HL-60/S4 treated with phorbol 12-myristate 13-acetate at 8.2 ng/mL for 4 days and 3 days (cell line): ENCODE results near the gene EVA1A.

Experiments
- in situ Hi-C: fragments of 300-500 bp; cut with MboI; formaldehyde crosslinking; loops from 2 replicates; pipeline ENCODE4 v1.15.0; 2022; ENCODE audit warnings: low sequenced_read_pairs

EVA1A gene

DNA sequence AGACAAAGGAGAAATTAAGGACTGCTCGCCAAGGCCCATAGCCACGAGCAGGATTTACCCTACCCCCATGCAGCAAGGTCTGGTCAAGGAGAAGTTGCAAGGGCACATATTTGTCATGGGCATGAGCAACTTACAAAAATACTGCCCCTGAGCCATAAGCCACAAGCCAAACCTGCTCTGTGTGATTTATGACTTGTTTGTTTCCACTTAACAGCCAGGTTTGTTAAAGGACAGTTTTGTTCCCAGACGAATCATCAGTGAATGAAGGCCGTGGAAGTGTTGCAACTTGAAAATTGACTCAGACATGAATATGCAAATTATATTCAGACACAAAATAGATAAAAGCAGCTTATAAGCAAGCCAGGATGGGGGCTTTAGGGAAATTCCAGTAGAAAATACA, 31.3 kb upstream of the EVA1A start:
- in situ Hi-C loops: no loop called here

DNA sequence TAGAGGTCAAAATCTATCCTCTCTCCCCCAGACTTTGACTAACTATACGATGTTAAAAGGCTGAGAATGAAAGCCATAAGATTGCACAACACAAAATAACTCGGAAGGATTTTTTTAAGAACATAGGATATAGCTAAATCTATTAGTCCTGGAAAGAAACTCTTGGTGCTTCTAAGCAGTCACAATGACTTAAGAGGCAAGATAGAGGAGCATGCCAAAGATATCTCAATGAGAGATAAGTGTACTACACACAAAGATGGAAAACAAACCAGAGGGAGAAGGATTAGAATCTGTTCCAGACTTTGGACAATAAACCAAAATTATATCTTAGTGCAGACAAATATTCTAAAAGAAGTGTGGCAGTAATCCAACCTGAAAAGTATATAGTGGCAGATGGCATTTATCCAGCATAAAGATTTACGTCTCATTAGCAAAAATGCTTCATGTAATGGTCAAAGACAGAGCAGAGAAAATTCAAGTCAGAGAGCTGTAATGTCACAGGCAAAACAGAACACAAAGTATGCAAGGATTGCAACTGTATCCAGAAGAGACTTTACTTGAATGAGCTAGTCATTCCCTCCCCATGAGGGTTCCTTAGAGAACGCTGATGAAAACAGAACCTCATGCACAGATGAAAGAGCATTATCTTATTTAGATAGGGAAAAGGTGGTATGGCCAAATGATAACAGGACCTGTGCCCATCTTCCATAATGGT, 28.8 kb upstream of the EVA1A start:
- in situ Hi-C loops: no loop called here

DNA sequence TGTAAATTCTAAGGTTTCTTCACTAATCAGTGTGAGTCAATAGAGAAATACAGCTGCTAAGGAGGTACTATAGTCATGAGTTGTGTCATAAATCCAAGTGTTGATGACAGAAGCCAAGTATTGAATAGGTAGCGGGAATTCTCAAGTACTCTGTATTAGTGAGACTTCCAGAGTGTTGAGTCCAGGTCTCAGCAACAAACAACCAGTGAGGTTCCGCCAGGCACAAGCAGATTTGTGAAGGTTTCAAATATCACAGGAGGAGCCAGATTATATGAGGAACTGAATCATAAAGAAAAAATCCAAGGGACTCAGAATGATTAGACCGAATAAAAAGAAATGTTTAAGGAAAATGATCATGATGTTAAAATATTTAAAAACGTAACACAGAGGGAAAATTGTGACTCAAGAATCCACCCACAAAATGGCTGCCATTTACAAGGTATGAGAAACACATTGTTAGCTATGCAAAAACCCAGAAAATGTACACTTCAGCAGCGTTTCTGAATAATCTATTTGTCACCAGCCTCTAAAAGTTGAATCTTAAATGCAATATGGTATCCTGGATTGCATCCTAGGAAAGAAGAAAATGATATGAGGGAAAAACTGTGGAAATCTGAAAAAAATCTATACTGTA, 27.3 kb upstream of the EVA1A start:
- in situ Hi-C loops: no loop called here

DNA sequence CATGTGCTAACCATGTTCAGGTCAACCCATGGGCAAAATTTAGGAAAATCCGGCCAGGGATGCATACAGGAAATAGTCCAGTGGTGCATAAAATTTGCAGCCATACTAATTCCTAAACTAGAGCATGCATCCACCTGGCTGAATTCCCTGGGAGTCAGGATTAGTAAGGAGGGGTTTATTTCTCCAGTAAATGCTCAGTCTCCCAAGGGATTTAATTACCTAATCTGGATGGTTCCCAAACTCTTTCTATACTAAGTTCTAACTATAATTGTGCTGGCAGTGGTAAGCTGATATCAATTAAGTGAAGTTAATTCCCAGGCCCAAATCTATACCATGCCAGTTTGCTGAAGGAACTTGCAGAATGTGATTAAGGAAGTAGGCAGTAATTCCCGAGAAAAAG, 26.2 kb upstream of the EVA1A start:
- in situ Hi-C loops: no loop called here

DNA sequence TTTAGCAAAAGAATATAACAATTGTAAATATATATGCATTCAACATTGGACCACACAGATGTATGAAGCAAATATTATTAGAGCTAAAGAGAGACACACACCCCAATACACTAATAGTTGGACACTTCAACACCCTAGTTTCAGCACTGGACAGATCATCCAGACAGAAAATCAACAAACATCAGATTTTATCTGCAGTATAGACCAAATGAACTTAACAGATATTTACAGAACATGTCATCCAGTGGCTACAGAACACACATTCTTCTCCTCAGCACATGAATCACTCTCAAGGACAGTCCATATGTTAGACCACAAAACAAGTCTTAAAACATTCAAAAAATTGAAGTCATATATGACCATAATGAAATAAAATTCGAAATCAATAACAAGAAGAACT, 22.1 kb upstream of the EVA1A start:
- in situ Hi-C loops: no loop called here

DNA sequence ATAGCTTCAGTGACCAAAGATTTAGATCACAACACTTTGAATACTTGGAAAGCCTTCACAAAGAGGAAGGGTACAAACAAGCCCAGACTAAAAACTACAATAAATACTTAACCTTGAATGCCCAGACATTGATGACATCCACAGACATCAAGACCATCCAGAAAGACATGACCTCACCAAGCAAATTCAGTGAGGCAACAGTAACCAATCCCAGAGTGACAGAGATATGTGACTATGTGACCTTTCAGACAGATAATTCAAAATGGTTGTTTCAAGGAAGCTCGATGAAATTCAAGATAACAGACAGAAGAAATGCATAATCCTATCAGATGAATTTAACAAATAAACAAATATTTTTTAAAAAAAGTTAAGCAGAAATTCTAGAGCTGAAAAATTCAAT, 19.9 kb upstream of the EVA1A start:
- in situ Hi-C loops: no loop called here

DNA sequence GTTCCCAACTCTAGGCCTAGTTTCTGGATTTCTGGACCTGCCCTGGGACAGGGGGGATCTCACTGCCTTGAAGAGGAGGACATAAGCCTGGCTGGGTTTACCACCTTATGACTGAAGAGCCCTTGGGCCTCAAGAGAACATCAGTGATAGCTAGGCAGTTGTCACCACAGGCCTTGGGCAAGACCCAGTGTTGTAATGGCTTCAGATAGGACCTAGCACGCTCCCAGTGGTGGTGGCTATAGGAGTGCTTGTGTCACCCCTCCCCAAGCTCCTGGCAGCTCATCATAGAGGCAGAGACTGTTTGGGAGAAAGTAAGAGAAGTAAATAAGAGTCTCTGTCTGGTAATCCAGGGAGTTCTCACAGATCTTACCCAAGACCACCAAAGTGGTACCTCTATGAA, 19.4 kb upstream of the EVA1A start:
- in situ Hi-C loops: no loop called here

DNA sequence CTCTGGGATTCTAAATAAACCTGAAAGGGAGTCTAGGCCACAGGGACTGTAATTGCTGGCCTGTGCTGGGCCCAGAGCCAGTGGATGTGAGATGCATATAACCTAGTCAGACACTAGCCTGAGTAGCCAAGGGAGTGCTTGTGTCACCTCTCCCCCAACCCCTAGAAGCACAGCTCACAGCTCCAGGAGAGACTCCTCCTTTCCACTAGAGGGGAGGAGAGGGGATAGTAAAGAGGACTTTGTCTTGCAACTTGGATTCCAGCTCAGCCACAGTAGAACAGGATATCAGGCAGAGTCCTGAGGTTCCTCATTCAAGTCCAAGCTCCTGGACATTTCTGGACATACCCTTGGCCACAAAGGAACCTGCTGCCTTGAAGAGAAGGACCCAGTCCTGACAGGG, 18.4 kb upstream of the EVA1A start:
- in situ Hi-C loops: no loop called here

DNA sequence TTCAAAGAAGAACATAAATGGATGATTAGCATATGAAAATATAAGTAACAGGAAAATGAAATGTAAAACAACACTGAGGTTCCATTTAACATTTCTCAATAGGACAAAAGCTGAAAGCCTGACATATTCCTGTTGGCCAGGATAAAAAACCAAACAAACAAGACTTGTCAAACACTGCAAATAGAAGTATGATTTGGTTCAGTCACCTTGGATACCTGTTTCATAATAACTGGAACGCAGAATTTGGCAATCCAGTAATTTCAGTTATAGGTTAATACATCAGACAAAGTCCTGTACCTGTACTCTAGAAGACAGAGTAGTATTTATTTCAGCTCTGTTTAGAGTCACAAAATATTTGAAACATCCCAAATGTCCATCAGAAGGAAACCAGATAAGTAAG, 16.5 kb upstream of the EVA1A start:
- in situ Hi-C loops: no loop called here

DNA sequence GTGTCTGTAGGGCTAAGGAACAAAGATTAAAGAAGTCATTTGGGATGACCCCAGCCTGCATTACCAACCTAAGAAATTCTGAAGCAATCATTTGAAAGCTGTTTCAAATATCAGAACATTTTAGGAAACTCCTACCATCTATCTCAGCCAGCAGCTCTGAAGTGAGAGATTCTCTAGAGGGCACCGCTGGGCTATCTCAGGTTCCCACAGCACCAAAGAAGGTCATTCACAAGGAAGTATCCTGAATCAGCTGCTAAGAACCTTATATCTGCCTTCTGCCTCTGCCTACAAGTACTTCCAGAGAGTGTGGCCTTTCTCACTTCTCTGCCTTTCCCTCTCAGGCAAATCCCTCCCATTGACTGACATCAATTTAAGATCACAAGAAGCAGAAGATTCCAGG, 13.4 kb upstream of the EVA1A start:
- in situ Hi-C loops: no loop called here

DNA sequence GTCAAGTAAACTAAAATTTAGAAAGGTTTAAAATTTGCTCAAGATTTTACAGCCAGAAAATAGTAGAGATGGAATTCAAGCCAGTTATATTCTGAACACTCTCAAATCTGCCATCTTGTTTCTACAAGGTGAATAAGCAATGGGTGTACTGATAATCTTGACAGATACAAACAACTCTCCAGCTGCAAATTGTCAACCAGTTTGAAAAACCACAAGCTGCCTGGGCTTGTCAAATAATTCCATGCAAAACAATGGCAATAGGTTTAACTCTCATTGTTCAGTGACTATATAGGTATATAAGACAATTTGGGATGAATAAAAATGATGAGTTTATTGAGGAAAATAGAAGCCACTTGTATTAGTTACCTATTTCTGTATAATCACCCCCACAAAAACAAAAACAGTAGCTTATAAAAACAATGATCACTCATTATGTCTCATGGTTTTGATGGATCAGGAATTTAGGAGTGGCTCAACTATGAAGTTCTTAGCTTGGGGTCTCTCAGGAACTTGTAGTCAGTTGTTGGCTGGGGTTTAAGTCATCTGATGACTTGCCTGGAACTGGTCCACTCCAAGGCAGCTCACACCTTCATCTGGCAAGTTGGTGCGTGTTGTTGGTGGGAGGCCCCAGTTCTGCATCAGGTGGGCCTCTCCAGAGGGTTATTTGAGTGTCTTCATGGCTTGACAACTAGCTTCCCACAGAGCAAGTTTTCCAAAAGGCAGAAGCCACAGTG, 12.6 kb upstream of the EVA1A start:
- in situ Hi-C loops: no loop called here

DNA sequence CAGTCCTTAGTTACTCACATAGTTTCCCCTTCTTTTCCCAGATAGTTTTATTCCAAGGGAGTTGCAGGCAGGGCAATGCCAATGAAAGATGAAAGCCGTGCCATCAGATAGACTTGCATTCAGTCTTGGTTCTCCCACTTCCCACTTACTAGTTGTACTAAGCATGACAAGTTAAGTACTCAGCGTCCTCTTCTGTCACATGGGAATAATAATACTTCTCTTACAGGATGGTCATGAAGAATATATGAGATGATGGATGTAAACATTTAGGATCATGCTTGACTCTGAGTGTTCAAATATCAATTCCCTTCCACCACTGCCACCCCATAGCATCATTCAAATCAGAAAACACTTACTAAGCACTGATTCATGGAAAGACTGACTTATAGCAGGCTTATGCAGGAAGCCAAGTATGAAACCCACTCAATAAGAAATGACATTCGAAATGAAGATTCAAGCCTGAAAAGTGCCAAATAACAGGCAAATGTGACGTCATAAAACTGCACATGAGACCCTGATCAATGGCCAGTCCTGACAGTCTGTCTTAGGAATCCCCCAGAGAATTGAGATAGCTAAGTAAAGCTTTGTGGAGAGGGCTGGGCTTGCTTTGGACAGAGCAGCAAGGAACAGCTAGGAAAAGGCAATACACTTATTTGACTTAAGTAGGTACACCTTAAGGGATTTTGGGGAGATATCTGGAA, 11.1 kb upstream of the EVA1A start:
- in situ Hi-C loops: no loop called here

DNA sequence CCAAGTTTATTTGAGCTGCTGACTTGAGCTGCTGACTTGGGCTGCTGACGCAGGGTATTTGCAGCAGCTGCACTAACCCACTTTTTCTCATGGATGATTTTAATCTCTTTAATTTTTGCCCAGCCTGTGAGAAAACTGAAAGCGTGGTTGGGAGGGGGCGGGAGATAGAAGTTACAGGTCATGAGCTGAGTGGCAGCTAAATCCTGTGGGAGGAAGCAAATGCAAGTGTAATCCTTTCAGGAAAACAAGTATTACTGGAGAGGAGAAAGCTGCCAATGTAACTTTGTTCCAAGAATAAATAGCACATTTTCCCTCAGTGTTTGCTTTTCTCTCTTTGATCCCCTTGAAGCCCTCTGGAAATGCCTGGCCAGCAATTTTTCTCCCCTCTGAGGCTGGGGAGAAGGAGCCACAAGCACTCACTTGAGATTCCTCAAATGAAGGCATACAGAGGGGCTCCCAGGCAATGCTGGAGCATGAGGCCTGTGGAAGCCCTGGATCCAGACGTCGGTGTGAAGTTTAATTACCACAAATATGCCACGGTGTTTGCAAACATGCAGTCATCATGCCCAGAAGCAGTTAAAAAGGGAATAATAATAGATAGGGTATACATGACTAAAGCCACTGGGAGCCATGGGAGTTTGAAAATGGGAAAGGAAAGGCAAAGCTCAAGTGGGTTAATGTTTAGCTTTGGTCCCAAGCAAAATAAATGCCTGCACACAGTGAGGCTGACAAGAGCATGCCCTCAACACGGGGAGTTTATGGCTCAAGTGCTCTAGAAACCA, 10.4 kb upstream of the EVA1A start:
- in situ Hi-C loops: no loop called here

DNA sequence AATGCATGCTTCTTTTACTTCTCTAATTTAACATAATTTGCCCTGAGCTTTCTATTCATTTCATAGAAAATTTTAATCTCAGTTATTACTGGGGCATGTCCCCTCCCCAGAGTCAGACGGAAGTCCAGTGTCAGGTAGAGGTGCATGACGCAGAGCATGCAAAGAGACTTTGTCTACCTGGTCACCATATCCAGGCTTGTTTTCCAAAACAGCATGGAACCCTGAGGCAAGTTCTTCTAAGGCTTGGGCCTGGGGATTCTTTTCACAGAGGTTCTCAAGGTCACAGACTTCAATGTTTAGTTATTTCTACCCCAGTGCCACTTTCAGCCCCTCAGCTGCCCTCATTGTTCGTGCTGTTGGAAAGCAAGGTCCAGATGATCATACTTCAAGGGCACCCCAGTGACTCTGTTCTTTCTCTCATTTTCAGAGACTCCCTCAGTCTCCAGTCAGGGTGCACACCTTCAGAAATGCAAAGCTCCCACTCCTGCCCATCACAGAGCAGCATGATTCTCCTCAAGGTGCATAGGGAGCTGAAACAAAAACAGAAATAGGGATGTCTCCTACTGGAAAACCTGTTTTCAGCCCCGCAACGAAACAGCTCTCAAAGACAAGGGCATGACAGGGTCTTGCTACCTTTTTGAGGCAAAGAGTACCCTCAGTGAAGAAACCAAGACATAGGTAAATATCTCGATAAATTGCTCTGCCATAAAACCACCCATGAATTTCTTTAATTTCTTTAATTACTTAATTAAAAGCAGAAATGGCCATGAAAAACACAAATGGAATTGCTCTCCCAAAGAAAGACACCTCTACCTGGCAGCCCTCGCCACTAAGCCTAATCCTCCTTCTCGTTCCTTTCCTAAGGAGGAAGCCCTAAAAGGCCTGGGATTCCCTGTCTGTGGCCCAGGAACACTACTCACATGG, 9.5 kb upstream of the EVA1A start:
- in situ Hi-C loops: no loop called here

DNA sequence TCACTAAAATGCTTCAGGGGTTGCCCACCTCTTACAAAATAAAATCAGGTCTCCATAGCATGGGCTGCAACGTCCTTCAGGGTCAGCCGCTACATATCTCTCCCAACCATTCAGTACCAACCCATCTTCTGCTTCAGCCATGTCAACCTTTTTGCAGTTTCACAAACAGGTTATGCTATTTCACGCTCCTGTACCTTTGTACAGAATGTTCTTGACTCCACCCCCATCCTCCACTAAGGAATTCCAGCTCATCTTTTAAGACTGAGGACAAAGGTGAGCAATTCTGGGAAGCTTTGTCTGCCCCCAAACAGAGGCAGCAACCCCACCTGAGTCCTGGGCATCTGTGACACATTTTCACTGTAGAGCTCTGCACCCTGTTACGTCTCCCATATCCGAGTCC, 8.8 kb upstream of the EVA1A start:
- in situ Hi-C loops: no loop called here

DNA sequence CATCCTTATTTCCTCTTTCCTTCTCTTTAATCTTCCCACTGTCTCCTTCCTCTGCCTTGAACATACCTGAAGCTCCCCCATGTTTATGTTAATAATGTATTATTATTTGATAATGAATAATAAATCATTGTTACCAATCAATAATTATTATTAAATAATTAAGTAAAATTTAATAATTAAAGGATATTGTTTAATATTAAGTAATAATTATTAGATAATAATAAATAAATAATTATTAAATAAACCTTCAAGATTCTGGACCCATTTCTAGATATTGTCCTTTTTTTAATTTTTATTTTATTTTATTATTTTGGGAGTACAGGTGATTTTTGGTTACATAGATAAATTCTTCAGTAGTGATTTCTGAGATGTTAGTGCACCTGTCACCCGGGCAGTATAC, 7.4 kb upstream of the EVA1A start:
- in situ Hi-C loops: no loop called here

DNA sequence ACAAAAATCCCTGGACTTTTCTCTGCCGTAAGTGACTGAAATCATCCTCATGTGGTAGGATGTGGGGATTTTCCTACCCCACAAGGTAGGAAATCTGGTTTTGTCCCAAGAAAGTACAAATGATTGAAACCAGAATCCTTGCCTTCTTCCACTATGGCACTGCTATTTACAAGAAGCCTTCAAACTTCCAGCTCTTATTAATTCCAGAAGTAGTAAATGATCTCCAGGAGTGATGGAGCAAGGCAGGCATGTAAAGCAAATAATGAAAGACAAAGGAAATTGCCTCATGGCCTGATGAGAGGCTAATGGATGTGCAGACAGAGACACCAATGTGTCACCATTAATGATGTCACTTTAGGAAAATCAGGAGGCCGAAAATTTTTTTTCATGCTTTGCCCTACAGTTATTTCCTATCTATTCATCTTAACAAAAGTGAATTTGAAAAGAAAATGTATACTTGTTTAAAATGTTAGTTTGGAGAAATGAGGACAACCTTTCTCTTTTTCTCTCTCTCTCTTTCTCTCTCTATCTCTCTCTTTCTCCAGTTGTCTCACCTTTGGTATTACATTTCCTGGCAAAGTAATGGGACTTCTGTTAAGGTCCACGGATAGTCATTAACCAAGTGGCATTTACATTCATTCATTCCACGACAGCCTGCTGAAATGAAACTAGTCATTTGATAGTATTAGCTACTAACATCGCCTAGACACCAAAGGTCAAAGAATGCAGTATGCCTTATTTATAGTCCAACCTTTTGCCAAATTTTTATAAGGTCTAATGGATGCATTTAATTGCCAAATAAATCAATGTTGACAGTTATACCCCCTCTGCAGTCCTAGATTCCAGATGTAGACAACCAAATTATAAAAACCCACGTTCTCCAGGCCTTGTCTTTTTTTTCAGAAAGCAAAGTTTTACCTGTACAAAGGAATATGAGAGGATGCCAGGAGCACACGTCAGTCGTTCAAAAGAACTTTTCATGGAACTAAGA, 5.0 kb upstream of the EVA1A start:
- in situ Hi-C loops: no loop called here

DNA sequence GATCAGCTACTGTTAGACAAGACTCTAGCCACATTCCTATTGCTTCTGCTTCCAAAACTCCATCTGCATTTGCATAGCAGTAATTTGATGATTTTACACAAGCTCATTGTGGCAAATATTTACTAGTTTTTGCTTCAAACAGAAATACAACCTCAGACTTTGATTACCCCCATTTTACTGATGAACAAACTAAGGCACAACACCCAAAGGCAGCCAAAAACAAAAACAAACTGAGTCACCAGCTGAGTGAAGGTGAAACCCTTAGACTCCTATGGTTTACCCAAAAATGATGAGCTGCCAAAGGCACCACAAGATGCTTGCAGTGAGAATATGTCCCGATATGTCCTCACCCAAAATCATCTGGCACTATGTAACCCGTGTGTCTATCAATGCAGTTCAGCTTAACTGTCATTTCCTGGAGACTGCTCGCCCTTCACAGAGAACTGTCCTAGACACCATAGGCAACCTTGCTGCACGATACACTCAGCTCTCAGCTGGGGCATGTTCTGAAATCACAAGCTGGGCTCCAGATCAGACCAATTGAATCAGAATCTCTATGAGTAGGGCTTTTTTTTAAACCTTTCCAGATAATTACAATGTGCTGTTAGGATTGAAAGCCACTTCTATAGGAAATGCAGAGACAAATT, 4.1 kb upstream of the EVA1A start:
- in situ Hi-C loops: no loop called here
